Psoas muscle (tissue), 8 donors: ENCODE measurements around the gene MYLK4. TPM values are rescaled to one million over a fixed set of nuclear protein-coding genes. Genes with fewer than 3 reads are reported as not detected.
A peak's percentile ranks its signal among the peaks of the same experiment; 100 is the strongest.

Experiments
- ATAC-seq, 4 donors: fragments of 200-7000 bp; cut with Tn5 transposase; one replicate each; pipeline ENCODE4 v1.9.1; 2020; ENCODE audit warnings: moderate library complexity in 3 of 4, mild to moderate bottlenecking in 2 of 4
- DNase-seq, 2 donors: peaks; one replicate each; pipeline ENCODE4 v3.0.0-alpha.2; 2020
- H3K27ac ChIP-seq: fragments of 200-600 bp; one replicate; pipeline ENCODE4 v1.8.0; 2022
- H3K27me3 ChIP-seq, 3 donors: fragments of 200-600 bp in 1 of 3; one replicate each; pipeline versions ENCODE4 v1.6.1 to v1.8.0; 2013 to 2022; ENCODE audit warnings: low read length in 2 of 3, mild to moderate bottlenecking in 2 of 3, moderate library complexity in 1 of 3; ENCODE audit not compliant: insufficient read depth in 3 of 3
- H3K36me3 ChIP-seq, 2 donors: fragments of 200-600 bp in 1 of 2; one replicate each; pipeline versions ENCODE4 v1.6.1 to v1.8.0; 2013 to 2022; ENCODE audit warnings: low read depth in 1 of 2, mild to moderate bottlenecking in 1 of 2, moderate library complexity in 1 of 2; ENCODE audit not compliant: insufficient read depth in 1 of 2
- H3K4me1 ChIP-seq: fragments of 200-600 bp; one replicate; pipeline ENCODE4 v1.8.0; 2022
- H3K4me3 ChIP-seq: fragments of 200-600 bp; one replicate; pipeline ENCODE4 v1.8.0; 2022; ENCODE audit warnings: mild to moderate bottlenecking
- H3K9me3 ChIP-seq: fragments of 200-600 bp; one replicate; pipeline ENCODE4 v1.8.0; 2022
- WGBS, 3 donors: extraction: QIAGEN DNeasy Blood & Tissue Kit; methylation state at CpG; one replicate each; pipeline versions ENCODE4 v1.1.6 to v1.1.7; 2013; 5-methylcytosine and 5-hydroxymethylcytosine counted together
- intact Hi-C, 2 donors: fragments of 100-400 bp; cut with DNase I; formaldehyde crosslinking; loops; one replicate each; pipeline versions ENCODE4 v1.11.0 to v1.14.2; 2022
- polyA plus RNA-seq, 3 donors: library from polyadenylated mRNA; stranded (reverse); fragments of 200-250 nt; gene quantifications; one replicate each; pipeline ENCODE4 v1.2.3, GENCODE V29; 2013
- total RNA-seq, 4 donors: library from RNA; stranded (reverse); fragmentation: NEBNext Ultra II Directional in 2 of 4; extraction: Animal tissue kit (Norgen Biotek cat#: 25700) in 2 of 4; gene quantifications; one replicate each; pipeline versions ENCODE4 v1.2.1 to v1.2.4, GENCODE V29; 2021 to 2023
- TF ChIP-seq, protein P1 (sequence below): fragments of 200-600 bp; IDR thresholded peaks from one replicate; pipeline ENCODE4 v1.8.0; 2022; ENCODE audit warnings: antibody characterized with exemption
- donor health status: healthy with polysubstance abuse.
- donor health status: DM: no; HTN: no; CAD: no; lungs with moderate emphysema.
- donor health status: Bipolar disorder and iron deficiency.
- donor health status: healthy.
- donor health status: DM: yes; HTN: yes; CAD: no.
- donor health status: DM: no; HTN: no; CAD: no.
- donor health status: DM: no; HTN: no; CAD: no.
- donor health status: DM: yes; HTN: yes; CAD: no.

MYLK4 gene
- total and polyA plus RNA-seq, 7 donors = 0.09 to 143 (median 2.9) TPM

DNA sequence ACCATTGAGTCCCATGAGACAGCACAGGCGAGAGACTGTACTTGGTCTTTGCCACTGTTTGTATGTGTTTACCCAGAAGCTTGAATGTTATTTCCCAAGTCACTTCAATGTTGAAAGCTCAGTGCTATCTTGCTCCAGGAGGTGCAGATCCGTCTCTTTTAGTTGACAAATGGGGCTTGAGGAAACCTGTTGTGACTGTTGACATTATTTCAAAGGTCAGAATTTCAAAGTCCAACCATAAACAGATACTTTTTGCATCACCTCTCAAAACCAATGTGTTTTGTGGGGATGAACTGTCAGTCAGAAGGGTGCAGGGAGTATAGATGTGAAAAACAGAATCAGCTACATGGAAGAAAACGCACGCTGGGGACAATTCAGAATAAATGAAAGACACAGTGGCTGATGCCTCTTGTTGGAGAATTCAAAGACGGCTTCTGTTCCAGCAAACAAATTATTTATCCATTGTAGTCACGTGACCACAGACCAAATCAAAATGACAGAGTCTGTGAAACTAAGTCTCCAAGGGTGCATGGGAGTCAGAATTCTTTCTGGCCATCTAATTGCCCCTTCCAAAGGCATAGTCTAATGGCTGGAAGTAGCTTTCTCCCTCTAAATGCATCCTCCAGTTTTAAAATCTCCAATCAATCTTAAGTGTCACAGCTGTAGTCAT is 83.7 kb downstream of the MYLK4 start:
- peaks cover 9% of the 10 kb centered on the region for H3K4me1 ChIP-seq
- H3K9me3 ChIP-seq = no peaks in the 10 kb centered on the region
- ATAC-seq (peak in 1 of 4 donors; percentile 2), DNase-seq (no peak)
- intact Hi-C loops = no loop called here
- TF ChIP-seq, protein P1, sequence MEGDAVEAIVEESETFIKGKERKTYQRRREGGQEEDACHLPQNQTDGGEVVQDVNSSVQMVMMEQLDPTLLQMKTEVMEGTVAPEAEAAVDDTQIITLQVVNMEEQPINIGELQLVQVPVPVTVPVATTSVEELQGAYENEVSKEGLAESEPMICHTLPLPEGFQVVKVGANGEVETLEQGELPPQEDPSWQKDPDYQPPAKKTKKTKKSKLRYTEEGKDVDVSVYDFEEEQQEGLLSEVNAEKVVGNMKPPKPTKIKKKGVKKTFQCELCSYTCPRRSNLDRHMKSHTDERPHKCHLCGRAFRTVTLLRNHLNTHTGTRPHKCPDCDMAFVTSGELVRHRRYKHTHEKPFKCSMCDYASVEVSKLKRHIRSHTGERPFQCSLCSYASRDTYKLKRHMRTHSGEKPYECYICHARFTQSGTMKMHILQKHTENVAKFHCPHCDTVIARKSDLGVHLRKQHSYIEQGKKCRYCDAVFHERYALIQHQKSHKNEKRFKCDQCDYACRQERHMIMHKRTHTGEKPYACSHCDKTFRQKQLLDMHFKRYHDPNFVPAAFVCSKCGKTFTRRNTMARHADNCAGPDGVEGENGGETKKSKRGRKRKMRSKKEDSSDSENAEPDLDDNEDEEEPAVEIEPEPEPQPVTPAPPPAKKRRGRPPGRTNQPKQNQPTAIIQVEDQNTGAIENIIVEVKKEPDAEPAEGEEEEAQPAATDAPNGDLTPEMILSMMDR = no peak
- H3K36me3 ChIP-seq = no peaks in the 10 kb centered on the region
- H3K27ac ChIP-seq = peak overlapping the region; percentile 89
- 79 to 94% (median 83%) methylated on average over 6 of the region's 6 CpGs for WGBS, 3 donors
- H3K4me3 ChIP-seq = no peak overlapping the region
- no peaks in the 10 kb centered on the region for H3K27me3 ChIP-seq

- Histone ChIP-seq H3K9me3 (no peaks in the 10 kb centered on the region), H3K36me3 (no peaks in the 10 kb centered on the region), H3K4me3 (peak overlapping the region; percentile 48), H3K27me3 (no peaks in the 10 kb centered on the region), H3K4me1 (peaks cover 18% of the 10 kb centered on the region), H3K27ac (peak overlapping the region; percentile 89)
- TF ChIP-seq, protein P1 = no peak
- ATAC-seq (peak; percentile 71 to 91 (median 86)), DNase-seq (no peak)
- intact Hi-C loops = no loop called here
- 24 to 34% (median 27%) methylated on average over 11 of the region's 11 CpGs for WGBS, 3 donors
These were observed 85.3 kb downstream of the MYLK4 start for GRCh38 chr6:2665146-2666070.

DNA sequence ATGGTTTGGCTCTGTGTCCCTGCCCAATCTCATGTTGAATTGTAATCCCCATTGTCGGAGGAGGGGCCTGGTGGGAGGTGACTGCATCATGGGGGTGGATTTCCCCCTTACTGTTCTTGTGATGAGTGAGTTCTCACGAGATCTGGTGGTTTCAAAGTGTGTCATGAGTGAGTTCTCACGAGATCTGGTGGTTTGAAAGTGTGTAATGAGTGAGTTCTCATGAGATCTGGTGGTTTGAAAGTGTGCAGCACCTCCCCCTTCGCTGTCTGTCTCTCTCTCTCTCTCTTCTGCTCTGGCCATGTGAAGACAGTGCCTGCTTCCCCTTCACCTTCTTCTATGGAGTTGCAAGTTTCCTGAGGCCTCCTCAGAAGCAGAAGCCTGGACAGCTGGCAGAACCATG is 87.6 kb downstream of the MYLK4 start:
- no peak for ATAC-seq
- TF ChIP-seq, protein P1 = no peak
- 72 to 85% (median 81%) methylated on average over 4 of the region's 4 CpGs for WGBS, 3 donors
- no peak overlapping the region for H3K4me3 ChIP-seq
- H3K27ac ChIP-seq = no peak overlapping the region
- intact Hi-C loops = no loop called here
- H3K36me3 ChIP-seq = no peaks in the 10 kb centered on the region
- no peaks in the 10 kb centered on the region for H3K27me3 ChIP-seq
- H3K9me3 ChIP-seq = no peaks in the 10 kb centered on the region
- no peak for DNase-seq
- H3K4me1 ChIP-seq = peaks cover 18% of the 10 kb centered on the region

GRCh38 chr6:2661651-2662050 is 89.1 kb downstream of the MYLK4 start:
- DNase-seq (no peak), ATAC-seq (no peak)
- peaks cover 27% of the 10 kb centered on the region for H3K4me1 ChIP-seq
- TF ChIP-seq, protein P1 = no peak
- intact Hi-C loops = no loop called here
- H3K36me3 ChIP-seq = no peaks in the 10 kb centered on the region
- H3K9me3 ChIP-seq = no peaks in the 10 kb centered on the region
- no peaks in the 10 kb centered on the region for H3K27me3 ChIP-seq
- 58 to 82% (median 73%) methylated on average over 3 of the region's 3 CpGs for WGBS, 3 donors
- no peak overlapping the region for H3K27ac ChIP-seq
- no peak overlapping the region for H3K4me3 ChIP-seq
